CD4-positive, alpha-beta T cell treated with Interleukin-15 for 4 hours (primary cell): ENCODE results near the gene PLXNA3.

ENCODE experiments used
- DNase-seq: peaks from one replicate; pipeline ENCODE4 v3.0.0-alpha.2; 2020; ENCODE audit warnings: low spot score

PLXNA3 gene

GRCh38 chrX:154458954-154459778 is 1.1 kb downstream of the PLXNA3 start:
- no peak for DNase-seq

DNA sequence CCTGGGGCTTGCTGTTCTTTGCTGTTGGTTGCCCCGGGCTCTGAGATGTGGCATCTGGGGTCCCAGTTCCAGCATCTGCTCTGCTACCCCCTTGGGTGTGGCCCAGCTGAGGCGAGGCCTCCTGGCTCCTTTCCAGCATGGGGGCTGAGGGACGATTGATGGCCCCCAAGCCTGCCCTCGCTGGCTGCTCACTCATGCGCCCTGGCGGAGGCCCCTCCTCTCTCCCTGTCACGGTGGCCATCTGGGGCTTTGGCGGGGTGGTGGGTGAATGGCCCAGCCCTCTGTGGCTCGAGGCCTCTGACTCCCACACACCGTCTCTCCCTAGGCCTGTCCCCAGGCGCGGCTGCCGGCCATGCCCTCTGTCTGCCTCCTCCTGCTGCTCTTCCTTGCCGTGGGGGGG is 1.8 kb downstream of the PLXNA3 start:
- no peak for DNase-seq

- DNase-seq: no peak
Observed at GRCh38 chrX:154460326-154460725, 2.2 kb downstream of the PLXNA3 start.

GRCh38 chrX:154462396-154462795 is 4.3 kb downstream of the PLXNA3 start:
- no peak for DNase-seq

- no peak for DNase-seq
Observed at GRCh38 chrX:154463611-154464220, 5.6 kb downstream of the PLXNA3 start.

- DNase-seq: no peak
Observed at GRCh38 chrX:154464806-154465365, 6.8 kb downstream of the PLXNA3 start.

- DNase-seq: no peak
Observed at GRCh38 chrX:154465601-154466000, 7.5 kb downstream of the PLXNA3 start.

- no peak for DNase-seq
Observed at GRCh38 chrX:154466036-154466435, 8.0 kb downstream of the PLXNA3 start.

DNA sequence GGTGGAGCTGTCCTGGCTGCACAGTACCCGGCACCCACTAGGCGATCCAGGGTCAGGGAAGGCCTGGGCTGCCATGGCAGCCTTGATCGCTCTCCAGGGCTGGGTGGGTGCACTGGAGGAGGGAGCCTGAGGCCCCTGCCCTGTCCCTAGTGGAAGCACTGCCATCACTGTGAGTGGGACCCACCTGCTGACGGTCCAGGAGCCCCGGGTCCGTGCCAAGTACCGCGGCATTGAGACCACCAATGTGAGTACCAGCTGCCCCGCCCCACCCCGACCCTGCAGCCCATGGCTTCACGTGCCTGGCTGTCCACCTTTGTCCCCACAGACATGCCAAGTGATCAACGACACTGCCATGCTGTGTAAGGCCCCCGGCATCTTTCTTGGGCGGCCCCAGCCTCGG is 8.8 kb downstream of the PLXNA3 start:
- no peak for DNase-seq

- DNase-seq: no peak
Observed at GRCh38 chrX:154467556-154467955, 9.5 kb downstream of the PLXNA3 start.

DNA sequence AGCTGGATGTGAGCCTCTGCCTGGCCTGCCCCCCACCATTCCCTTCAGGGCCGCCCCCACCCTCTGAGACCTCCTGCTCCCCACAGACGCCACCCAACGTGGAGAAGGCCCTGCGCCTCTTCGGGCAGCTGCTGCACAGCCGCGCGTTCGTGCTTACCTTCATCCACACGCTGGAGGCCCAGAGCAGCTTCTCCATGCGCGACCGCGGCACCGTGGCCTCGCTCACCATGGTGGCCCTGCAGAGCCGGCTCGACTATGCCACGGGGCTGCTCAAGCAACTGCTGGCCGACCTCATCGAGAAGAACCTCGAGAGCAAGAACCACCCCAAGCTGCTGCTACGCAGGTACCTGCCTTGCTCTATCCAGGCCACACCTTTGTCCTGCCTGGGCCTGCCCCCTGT is 10.1 kb downstream of the PLXNA3 start:
- DNase-seq: no peak

- no peak for DNase-seq
Observed at GRCh38 chrX:154469114-154469513, 11.0 kb downstream of the PLXNA3 start.

DNA sequence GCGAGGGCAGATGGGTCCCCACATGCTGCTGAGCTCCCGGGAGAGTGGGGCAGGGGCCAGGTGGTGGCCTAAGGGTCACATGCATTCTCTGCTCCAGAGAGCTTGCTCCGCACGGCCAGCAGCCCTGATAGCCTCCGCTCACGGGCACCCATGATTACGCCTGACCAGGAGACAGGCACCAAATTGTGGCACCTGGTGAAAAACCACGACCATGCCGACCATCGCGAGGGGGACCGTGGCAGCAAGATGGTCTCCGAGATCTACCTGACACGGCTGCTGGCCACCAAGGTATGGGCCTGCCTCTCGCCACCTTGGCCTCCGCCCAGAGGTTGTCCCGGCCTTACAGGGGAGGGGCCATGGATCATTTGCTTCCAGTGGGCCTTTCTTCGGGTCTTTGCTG is 11.8 kb downstream of the PLXNA3 start:
- no peak for DNase-seq

DNA sequence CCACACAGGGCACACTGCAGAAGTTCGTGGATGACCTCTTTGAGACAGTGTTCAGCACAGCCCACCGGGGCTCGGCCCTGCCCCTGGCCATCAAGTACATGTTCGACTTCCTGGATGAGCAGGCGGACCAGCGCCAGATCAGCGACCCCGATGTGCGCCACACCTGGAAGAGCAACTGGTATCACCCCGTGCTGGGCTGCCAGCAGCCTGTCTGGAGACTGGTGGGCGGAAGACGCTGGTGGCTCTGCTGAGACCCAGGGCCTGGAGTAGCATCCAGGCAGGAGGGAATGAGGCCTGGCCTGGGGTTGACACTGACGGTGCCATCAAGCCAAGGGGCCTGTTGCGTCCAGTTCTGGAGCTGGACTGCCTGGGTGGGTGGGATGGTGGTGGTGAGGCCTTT is 12.4 kb downstream of the PLXNA3 start:
- no peak for DNase-seq

DNA sequence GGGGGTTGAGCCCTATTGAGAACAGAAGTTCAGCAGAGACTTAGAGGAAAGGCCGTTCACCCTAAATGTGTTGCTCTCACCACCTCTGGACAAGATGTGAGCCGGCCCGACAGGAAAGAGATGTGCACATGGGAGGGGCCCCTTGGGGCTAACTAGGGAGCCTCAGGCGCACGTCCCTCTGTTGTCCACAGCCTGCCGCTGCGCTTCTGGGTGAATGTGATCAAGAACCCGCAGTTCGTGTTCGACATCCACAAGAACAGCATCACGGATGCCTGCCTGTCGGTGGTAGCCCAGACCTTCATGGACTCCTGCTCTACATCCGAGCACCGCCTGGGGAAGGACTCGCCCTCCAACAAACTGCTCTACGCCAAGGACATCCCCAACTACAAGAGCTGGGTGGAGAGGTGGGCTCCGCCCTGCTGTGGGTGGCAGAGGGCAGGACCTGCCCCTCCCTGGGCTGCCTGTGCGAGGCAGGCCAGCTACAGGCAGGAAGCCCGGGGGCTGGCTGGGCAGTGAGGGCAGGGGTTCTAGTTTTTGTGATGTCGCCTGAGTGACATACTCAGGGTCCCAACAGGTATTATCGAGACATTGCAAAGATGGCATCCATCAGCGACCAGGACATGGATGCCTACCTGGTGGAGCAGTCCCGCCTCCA is 13.0 kb downstream of the PLXNA3 start:
- DNase-seq: no peak

DNA sequence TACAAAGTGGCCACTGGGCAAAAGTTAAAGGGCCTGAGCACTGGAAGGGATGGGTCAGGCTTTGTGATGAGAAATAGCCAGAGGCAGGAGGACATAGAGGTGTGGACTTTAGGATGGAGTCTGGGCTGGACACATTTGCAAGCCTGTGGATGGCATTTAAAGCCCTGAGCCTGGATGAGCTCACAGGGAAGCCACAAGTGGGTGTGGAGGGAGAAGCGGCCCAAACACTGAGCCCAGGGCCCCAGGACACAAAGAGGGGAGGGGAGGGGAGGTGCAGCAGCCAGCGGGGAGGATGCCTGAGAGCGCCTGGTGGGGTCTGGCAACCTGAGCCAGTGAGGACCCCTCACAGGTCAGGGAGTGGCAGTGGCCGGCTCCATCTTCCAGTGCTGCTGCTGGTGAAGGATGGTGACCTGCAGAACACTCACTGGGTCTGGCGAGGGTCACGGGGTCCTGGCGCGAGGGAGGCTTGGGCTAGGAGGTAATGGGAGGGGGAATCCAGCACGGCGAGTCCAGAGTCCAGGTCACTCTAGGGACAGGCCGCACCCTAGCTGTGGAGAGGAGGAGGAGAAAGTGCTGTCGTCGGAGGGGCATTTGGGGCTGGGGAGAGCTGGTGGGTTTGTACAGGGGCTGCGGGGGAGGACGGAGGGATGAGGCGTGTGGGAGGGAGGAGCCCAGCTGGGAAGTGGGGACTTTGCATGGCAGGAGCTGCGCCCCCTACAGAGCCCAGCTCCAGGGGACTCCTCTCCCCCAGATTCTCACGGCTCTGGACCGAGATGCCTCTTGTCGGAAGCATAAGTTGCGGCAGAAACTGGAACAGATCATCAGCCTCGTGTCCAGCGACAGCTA is 14.0 kb downstream of the PLXNA3 start:
- DNase-seq: no peak

- no peak for DNase-seq
Observed at GRCh38 chrX:154472685-154473632, 14.9 kb downstream of the PLXNA3 start.

GRCh38 chrX:154473683-154474082 is 15.6 kb downstream of the PLXNA3 start:
- DNase-seq: no peak

GRCh38 chrX:154476821-154477220 is 18.7 kb downstream of the PLXNA3 start:
- no peak for DNase-seq

DNA sequence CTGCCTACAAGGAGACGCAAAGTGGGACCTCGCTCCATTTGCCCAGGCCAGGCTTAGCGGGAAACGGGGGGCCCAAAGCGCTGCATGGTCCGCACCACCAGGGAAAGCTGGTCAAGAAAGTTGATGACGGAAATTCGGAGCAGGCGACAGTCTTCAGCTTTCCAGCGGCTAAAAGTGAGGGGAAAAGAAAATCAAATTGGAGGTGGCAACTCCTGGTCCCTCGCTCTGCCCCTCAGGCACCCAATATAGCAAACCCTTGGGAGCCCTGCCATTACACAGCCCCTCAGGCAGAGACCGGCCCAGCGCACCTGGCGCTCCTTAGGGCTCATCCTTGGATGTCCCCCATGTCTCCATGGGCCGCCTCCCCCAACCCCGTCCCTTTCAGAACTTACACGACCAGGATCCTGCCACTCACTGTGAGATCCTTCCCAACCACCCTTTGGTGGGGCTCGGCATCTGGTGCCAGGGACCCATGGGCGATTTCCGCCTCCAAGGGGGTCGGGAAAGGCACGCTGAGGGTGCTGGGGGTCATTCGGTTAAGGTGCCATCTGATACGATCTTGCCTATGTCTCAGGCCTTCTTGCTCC is 19.9 kb downstream of the PLXNA3 start:
- no peak for DNase-seq
